Testis (tissue), 2 donors: ENCODE results near the gene ZFAND6.

Experiments used
- POLR2A ChIP-seq: fragments of 450-650 bp; IDR thresholded peaks from one replicate; pipeline ENCODE4 v1.6.1; 2017; ENCODE audit warnings: antibody characterized with exemption, mild to moderate bottlenecking, moderate library complexity
- TF ChIP-seq, protein P1 (sequence below), 3 experiments: fragments of 450-650 bp in 2 of 3; fragments of 200-600 bp in 1 of 3; sonication (generic) in 1 of 3; IDR thresholded peaks; one replicate each; pipeline ENCODE4 v1.5.1; 2016 to 2019; ENCODE audit warnings: antibody characterized with exemption in 3 of 3, mild to moderate bottlenecking in 2 of 3, moderate library complexity in 1 of 3

DNA sequence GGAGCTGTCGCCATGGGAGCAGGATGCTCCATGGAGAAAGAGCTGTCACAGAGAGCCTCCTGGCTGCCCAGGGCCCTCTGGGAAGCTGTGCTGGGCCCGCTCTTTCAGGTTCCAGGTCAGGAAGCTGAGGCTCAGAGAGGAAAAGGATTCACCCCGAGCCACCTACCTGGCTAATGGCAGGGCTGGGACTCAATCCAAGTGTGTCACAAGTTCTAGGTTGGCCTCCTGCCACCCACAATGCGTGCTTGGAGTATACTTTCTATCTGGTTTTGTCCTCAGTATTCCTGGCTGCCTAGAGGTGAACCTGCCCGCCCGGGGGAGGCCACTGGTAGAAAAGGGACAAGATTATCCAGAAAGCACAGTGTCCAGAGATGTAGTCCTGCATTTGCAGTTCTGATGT is 117.0 kb downstream of the ZFAND6 start:
- TF ChIP-seq, protein P1, sequence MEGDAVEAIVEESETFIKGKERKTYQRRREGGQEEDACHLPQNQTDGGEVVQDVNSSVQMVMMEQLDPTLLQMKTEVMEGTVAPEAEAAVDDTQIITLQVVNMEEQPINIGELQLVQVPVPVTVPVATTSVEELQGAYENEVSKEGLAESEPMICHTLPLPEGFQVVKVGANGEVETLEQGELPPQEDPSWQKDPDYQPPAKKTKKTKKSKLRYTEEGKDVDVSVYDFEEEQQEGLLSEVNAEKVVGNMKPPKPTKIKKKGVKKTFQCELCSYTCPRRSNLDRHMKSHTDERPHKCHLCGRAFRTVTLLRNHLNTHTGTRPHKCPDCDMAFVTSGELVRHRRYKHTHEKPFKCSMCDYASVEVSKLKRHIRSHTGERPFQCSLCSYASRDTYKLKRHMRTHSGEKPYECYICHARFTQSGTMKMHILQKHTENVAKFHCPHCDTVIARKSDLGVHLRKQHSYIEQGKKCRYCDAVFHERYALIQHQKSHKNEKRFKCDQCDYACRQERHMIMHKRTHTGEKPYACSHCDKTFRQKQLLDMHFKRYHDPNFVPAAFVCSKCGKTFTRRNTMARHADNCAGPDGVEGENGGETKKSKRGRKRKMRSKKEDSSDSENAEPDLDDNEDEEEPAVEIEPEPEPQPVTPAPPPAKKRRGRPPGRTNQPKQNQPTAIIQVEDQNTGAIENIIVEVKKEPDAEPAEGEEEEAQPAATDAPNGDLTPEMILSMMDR (IDR thresholded peaks at IDR 0.05), result no peak
- TF ChIP-seq POLR2A, result no peak
